Upper lobe of left lung (tissue), 6 donors: ENCODE results near the gene SH3BP4. TPM values are rescaled to one million over a fixed set of nuclear protein-coding genes. Genes with fewer than 3 reads are reported as not detected.
A peak's percentile ranks its signal among the peaks of the same experiment; 100 is the strongest.

Source experiments
- ATAC-seq, 2 donors: fragments of 200-7000 bp; cut with Tn5 transposase; one replicate each; pipeline ENCODE4 v1.9.1; 2022; ENCODE audit warnings: mild to moderate bottlenecking in 2 of 2, moderate library complexity in 2 of 2; ENCODE audit not compliant: low FRiP score in 2 of 2
- DNase-seq, 2 donors: peaks; one replicate each; pipeline ENCODE4 v3.0.0-alpha.2; 2019 to 2020
- H3K27ac ChIP-seq, 4 donors: fragments of 200-600 bp; sonication (generic); one replicate each; pipeline ENCODE4 v1.5.1; 2016 to 2019
- H3K27me3 ChIP-seq, 4 donors: fragments of 200-600 bp; sonication (generic); one replicate each; pipeline ENCODE4 v1.5.1; 2017 to 2019
- H3K36me3 ChIP-seq, 4 donors: fragments of 200-600 bp; sonication (generic); one replicate each; pipeline ENCODE4 v1.5.1; 2016 to 2019
- H3K4me1 ChIP-seq, 4 donors: fragments of 200-600 bp; sonication (generic); one replicate each; pipeline ENCODE4 v1.5.1; 2018 to 2019
- H3K4me3 ChIP-seq, 4 donors: fragments of 200-600 bp; sonication (generic); one replicate each; pipeline ENCODE4 v1.5.1; 2017 to 2019; ENCODE audit warnings: mild to moderate bottlenecking in 2 of 4, moderate library complexity in 1 of 4
- H3K9me3 ChIP-seq, 4 donors: fragments of 200-600 bp; sonication (generic); one replicate each; pipeline ENCODE4 v1.5.1; 2018 to 2019
- EP300 ChIP-seq, 4 donors: sonication (generic); formaldehyde crosslinking; IDR thresholded peaks; one replicate each; pipeline ENCODE4 v1.5.1; 2017; ENCODE audit warnings: antibody characterized with exemption in 4 of 4, control low read depth in 2 of 4
- POLR2A ChIP-seq, 4 donors: fragments of 450-650 bp; IDR thresholded peaks; one replicate each; pipeline ENCODE4 v1.5.1; 2016 to 2017; ENCODE audit warnings: antibody characterized with exemption in 4 of 4, mild to moderate bottlenecking in 2 of 4
- POLR2AphosphoS5 ChIP-seq, 2 donors: sonication (generic); formaldehyde crosslinking; IDR thresholded peaks; one replicate each; pipeline ENCODE4 v1.5.1; 2017; ENCODE audit warnings: antibody characterized with exemption in 2 of 2
- WGBS, 2 donors: methylation state at CpG; one replicate each; pipeline ENCODE4 v1.1.5; 2017 to 2018; 5-methylcytosine and 5-hydroxymethylcytosine counted together
- total RNA-seq, 6 donors: library from RNA; depleted of rRNA in 4 of 6; stranded (reverse); fragments of >200 nt in 4 of 6; gene quantifications; one replicate each; pipeline versions ENCODE4 v1.1.0 to v1.2.1, GENCODE V29; 2016 to 2021
- TF ChIP-seq, protein P1 (sequence below), 6 experiments: fragments of 450-650 bp in 4 of 6; fragments of 200-600 bp in 2 of 6; sonication (generic) in 2 of 6; IDR thresholded peaks; one replicate each; pipeline ENCODE4 v1.5.1; 2016 to 2019; ENCODE audit warnings: antibody characterized with exemption in 6 of 6
- donor health status: DM: no; HTN: no; CAD: no; lungs with moderate emphysema.
- donor health status: DM: no; HTN: yes; CAD: no; lungs with severe emphysema.

Gene SH3BP4
- total RNA-seq, 6 donors from 2014 or later, result 27.3 to 57.3 (median 33.4) TPM

DNA sequence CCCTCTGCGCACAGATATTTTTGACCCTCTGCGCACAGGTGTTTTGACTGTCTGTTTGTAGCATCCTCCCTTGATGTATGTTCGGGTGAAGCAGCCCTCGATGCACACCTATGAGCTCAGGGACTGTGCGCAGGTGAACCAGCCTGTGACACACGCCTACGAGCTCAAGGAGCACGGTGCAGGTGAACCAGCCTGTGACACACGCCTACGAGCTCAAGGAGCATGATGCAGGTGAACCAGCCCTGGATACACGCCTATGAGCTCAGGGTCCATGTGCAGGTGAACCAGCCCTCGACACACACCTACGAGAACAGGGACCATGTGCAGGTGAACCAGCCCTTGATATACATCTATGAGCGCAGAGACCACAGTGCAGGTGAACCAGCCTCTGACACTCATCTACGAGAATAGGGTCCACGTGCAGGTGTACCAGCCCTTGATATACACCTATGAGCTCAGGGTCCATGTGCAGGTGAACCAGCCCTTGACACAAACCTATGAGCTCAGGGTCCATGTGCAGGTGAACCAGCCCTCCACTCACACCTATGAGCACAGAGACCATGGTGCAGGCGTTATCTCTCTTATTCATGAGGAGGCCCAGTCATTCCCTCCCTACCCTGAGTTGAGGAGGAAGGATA is 33.9 kb downstream of the SH3BP4 start:
- WGBS, 2 donors, result 94 to 96% methylated on average over 15 to 17 of the region's 17 CpGs
- no peaks in the 10 kb centered on the region for H3K27me3 ChIP-seq
- H3K9me3 ChIP-seq, result no peaks in the 10 kb centered on the region
- TF ChIP-seq EP300 (IDR thresholded peaks at IDR 0.05) (no peak), POLR2AphosphoS5 (IDR thresholded peaks at IDR 0.05) (no peak)
- TF ChIP-seq, protein P1, sequence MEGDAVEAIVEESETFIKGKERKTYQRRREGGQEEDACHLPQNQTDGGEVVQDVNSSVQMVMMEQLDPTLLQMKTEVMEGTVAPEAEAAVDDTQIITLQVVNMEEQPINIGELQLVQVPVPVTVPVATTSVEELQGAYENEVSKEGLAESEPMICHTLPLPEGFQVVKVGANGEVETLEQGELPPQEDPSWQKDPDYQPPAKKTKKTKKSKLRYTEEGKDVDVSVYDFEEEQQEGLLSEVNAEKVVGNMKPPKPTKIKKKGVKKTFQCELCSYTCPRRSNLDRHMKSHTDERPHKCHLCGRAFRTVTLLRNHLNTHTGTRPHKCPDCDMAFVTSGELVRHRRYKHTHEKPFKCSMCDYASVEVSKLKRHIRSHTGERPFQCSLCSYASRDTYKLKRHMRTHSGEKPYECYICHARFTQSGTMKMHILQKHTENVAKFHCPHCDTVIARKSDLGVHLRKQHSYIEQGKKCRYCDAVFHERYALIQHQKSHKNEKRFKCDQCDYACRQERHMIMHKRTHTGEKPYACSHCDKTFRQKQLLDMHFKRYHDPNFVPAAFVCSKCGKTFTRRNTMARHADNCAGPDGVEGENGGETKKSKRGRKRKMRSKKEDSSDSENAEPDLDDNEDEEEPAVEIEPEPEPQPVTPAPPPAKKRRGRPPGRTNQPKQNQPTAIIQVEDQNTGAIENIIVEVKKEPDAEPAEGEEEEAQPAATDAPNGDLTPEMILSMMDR (IDR thresholded peaks at IDR 0.05), result no peak
- H3K36me3 ChIP-seq, result no peaks in the 10 kb centered on the region
- no peak overlapping the region for H3K27ac ChIP-seq
- no peak for DNase-seq
- no peak for ATAC-seq
- H3K4me3 ChIP-seq, result no peak overlapping the region
- H3K4me1 ChIP-seq, result peaks cover 47 to 61% (median 54%) of the 10 kb centered on the region in 4 donors

DNA sequence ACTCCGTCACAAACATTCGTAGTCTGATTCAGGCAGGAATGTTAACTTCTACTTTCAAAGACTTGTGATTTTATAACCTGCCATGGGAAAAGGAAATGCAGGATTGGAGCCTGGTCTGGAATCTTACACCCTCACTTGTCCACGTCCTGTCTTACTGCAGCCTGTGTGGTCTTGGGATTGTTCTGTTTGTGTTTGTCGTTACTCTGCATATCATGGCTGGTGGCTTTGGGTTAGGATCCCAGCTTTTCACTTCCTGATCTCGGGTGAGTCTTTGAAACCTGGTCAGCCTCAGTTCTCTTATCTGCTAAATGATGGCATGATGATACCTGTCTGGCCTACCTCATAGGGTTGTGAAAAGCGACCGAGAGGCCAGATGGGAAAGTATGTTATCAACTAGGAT is 34.6 kb downstream of the SH3BP4 start:
- Histone ChIP-seq H3K36me3 (no peaks in the 10 kb centered on the region), H3K4me1 (peaks cover 40 to 59% (median 50%) of the 10 kb centered on the region in 4 donors), H3K27ac (no peak overlapping the region), H3K9me3 (no peaks in the 10 kb centered on the region), H3K4me3 (no peak overlapping the region), H3K27me3 (no peaks in the 10 kb centered on the region)
- no peak for ATAC-seq
- WGBS, 2 donors, result 75 to 77% methylated on average over 7 of the region's 7 CpGs
- DNase-seq, result no peak
- TF ChIP-seq EP300 (IDR thresholded peaks at IDR 0.05), result no peak
- TF ChIP-seq, protein P1 (IDR thresholded peaks at IDR 0.05), result no peak
- no peak for TF ChIP-seq POLR2AphosphoS5 (IDR thresholded peaks at IDR 0.05)
- no peak for TF ChIP-seq POLR2A (IDR thresholded peaks at IDR 0.05)

DNA sequence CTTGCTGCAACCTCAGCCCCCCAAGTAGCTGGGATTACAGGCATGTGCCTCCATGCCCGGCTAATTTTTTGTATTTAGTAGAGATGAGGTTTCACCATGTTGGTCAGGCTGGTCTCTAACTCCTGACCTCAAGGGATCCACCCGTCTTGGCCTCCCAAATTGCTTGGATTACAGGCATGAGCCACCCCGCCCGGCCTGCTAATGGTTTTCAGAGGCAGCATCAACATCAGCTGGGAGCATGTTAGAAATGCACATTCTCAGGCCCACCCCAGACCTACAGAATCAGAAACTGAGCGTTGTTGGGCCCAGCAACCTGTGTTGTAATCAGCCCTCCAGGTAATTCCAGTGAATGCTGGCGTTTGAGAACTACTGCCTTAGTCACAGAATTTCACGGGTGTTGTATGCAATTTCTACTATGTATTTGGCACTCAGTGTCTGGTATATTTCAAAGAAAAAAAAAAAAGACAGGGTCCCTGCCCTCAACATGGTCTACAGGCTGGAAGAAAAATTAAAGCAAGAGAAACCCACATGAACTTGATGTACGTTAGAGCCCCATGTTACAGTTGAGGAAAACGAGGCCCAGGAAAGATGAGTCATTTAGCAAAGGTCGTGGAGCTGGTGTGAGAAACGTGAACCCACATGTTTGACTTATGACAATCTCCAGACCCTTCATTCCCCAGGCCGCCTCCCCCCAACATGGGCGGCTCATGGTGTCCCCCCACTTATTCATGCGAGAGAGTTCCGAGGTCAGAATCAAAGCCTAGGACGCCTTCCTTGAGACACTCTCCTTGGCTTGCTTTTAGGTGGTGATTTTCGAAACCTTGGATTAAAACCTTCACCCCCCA is 35.3 kb downstream of the SH3BP4 start:
- Histone ChIP-seq H3K27ac (no peak overlapping the region), H3K4me3 (no peak overlapping the region), H3K36me3 (no peaks in the 10 kb centered on the region), H3K27me3 (no peaks in the 10 kb centered on the region), H3K4me1 (peaks cover 34 to 55% (median 44%) of the 10 kb centered on the region in 4 donors), H3K9me3 (no peaks in the 10 kb centered on the region)
- WGBS, 2 donors, result 89 to 91% methylated on average over 16 to 17 of the region's 17 CpGs
- ATAC-seq, result no peak
- no peak for DNase-seq
- TF ChIP-seq POLR2AphosphoS5 (IDR thresholded peaks at IDR 0.05) (no peak), EP300 (IDR thresholded peaks at IDR 0.05) (no peak), POLR2A (IDR thresholded peaks at IDR 0.05) (no peak)
- TF ChIP-seq, protein P1 (IDR thresholded peaks at IDR 0.05), result no peak

DNA sequence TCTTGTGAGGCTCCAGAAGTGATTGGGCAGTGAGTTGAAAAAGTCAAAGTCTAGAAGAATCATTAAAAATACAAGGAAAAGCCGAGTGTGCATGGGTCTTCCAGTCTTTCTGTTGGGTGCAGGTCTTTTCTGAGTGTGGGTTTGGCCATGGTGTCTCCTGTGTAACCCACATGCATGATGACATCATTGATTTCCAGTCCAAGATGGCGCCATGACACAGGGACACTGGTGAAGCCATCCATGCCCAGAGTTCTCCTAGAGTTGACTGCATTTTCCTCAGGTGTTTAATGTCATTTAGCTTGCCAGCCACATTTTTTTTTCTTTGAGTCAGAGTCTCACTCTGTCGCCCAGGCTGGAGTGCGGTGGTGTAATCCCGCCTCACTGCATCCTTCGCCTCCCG is 35.9 kb downstream of the SH3BP4 start:
- peak overlapping the region in 1 of 4 donors; percentile 35 for H3K27ac ChIP-seq
- DNase-seq (no peak), ATAC-seq (no peak)
- H3K4me3 ChIP-seq, result no peak overlapping the region
- H3K4me1 ChIP-seq, result peaks cover 30 to 48% (median 39%) of the 10 kb centered on the region in 4 donors
- WGBS, 2 donors, result 97% methylated on average over 7 of the region's 7 CpGs
- no peaks in the 10 kb centered on the region for H3K9me3 ChIP-seq
- H3K27me3 ChIP-seq, result no peaks in the 10 kb centered on the region
- H3K36me3 ChIP-seq, result no peaks in the 10 kb centered on the region
- TF ChIP-seq EP300 (IDR thresholded peaks at IDR 0.05) (no peak), POLR2A (IDR thresholded peaks at IDR 0.05) (no peak), POLR2AphosphoS5 (IDR thresholded peaks at IDR 0.05) (no peak)
- TF ChIP-seq, protein P1 (IDR thresholded peaks at IDR 0.05), result no peak
